GM18520 (cell line): ENCODE data around the gene CCL21.

Experiments
- ATAC-seq: cut with Tn5 transposase; IDR thresholded peaks from one replicate; pipeline ENCODE4 v1.9.1; 2021; ENCODE audit not compliant: unreplicated experiment

Gene CCL21

DNA sequence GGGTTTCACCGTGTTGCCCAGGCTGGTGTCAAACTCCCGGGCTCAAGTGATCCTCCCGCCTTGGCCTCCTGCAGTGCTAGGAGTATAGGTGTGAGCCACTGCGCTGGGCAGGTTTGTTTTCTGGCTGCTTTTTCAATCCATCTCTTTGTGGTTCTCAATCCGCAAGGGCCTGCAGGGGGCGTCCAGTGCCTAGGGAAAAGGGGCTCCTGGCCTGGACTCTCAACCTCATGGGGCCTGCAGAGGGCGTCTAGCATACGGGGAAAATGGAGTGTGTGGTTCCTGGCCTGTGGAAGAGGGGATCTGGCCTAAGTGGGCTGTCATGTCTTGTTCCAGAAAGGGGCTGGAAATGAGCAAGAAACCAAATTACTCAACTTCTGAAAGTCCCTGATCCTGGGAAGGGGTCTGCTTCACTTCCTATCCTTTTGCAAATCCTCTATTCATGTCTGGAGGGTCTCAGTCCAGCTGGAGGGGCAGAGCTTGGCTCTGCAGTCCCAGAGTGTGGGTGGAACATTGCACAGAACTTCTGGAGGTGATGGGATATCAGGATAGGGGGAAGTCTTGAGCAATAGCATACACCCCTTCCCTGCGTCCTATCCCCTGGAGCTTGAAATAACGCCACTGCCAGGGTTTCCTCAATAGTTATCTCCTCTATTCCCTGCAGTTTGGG, 34.8 kb downstream of the CCL21 start:
- no peak for ATAC-seq

DNA sequence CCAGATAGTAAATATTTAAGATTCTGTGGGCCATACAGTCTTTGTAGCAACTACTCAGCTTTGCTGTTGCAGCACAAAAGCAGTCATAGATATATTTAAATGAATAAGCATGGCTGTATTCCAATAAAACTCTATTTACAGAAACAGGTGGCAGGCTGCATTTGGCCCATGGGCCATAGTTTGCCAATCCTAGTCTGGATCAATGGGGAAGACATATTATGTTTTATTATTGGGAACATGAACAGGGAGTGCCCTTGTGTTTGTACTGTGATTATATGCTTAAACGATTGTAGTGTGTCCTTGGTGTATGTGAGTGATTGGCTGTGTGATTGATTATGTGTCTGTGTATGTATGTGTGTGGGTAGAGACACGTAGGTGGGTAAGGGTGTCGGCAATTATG, 35.5 kb downstream of the CCL21 start:
- ATAC-seq = no peak

DNA sequence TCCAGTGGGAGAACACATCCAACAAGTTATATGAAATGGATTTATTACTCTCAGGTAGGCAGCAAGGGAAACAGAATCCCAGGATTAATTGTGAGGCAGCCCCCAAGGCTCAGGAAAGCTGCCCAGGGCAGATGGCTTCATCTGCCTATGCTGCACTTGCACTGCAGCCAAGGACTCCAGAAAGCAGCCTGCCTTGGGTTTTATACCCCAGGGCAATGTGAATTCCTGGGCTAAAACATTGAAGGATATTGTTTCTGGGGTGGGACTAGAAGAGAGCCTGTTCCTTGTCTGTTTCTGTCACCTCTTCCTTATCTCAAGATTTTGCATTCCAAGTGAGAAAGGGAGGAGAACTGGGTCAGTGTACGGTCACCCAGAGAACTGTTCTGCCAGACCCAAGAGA, 38.6 kb downstream of the CCL21 start:
- no peak for ATAC-seq

GRCh38 chr9:34669809-34670562, 40.0 kb downstream of the CCL21 start:
- no peak for ATAC-seq

DNA sequence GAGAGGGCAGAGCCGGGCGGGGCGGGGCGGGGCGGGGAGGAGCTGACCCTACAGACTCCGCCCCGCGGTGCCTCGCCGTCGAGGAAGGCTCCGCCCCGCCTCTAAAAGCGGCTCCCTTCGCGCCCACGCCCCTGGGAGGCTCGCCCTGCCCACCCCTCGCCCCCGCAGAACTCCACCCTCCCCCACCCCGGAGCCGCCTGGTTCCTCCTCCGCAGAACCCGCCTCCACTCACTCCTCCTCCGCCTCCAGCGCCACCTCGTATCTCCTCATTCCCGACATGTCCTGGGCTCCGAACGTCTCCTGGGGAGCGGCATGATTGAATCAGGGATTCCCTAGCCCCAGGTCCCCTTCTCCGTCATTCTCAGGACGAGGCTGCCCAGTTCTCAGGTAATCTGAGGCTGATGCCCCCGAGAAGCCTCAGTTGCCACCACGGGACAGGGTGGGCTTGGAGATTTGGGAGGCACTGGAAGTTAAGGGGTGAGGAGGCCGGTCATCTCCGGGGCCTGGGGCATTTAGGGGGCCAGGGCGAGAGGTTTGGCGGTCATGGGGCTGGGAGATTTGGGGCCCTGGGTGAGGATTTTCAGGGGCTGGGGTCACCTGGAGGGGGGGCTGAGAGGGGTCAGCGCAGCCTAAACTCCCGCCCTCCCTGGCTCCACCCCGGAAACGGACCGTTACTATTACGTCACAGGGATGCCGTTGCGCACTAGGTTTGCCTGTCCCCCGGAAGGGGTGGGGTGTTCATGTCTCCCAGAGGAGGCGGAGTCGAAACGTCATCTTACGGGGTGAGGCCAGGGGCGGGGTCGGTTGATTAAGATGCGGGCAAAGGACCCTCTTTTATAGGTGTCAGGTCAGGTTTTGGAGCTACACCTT, 44.3 kb downstream of the CCL21 start:
- ATAC-seq = peak; percentile 60

- no peak for ATAC-seq
Observed at GRCh38 chr9:34665067-34665380, 44.9 kb downstream of the CCL21 start.

DNA sequence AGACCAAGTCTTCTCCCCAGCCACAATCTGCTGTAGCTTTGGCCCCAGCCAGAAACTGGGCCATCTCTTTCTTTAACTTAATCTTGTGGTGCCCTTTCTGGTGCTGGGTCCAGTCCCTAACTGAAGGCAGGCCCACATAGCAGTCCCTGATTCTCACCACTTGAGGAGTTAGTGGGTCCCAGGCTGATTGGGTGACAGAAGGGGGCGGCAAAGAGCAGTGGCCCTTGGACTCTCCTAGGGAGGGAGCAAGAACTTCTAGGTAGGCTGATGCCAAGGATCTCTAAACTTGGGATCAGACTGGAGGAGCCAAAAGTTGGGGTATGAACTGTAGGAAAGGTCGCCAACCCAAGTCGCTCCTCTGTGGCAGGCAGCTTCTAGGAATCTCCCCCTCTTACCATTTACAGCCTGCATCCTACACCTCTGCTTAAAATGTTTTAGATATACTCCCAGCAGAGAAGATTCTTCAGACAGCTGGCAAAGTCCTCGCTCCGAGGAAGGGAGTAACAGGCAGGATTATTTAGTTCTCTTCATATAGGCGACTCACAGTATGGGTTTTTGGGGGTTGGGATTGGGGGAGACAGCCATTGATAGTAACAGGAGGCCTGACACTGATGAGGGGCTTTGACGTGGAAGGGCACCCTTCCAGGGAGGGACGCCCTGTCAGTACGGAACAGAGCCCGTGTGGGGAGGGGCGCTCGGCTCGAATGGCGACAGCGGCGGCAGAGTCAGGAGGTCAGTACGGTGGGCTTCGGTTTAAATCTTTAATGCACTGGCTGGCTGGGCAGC, 45.5 kb downstream of the CCL21 start:
- peak; percentile 34 for ATAC-seq

DNA sequence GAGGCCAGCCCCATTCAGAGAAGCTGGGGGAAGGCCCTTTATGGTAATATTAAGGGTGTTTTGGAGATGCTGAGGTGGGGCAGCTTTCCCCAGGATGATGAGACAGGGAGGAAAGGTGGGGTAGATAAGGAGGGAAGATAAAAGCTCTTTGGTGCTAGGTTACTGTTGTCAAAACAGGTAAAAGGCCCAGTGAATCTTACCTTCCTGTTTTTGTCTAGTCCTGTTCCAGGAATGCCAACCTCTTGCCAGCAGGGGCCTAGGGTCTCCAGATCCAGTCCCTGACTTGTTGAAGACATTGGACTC, 46.7 kb downstream of the CCL21 start:
- no peak for ATAC-seq

GRCh38 chr9:34662526-34663302, 47.2 kb downstream of the CCL21 start, which contains the start of gene CCL27:
TSS of gene CCL27 (minus strand) at chr9:34662657. CDS start at chr9:34662633, 24 bp downstream.
- no peak for ATAC-seq

DNA sequence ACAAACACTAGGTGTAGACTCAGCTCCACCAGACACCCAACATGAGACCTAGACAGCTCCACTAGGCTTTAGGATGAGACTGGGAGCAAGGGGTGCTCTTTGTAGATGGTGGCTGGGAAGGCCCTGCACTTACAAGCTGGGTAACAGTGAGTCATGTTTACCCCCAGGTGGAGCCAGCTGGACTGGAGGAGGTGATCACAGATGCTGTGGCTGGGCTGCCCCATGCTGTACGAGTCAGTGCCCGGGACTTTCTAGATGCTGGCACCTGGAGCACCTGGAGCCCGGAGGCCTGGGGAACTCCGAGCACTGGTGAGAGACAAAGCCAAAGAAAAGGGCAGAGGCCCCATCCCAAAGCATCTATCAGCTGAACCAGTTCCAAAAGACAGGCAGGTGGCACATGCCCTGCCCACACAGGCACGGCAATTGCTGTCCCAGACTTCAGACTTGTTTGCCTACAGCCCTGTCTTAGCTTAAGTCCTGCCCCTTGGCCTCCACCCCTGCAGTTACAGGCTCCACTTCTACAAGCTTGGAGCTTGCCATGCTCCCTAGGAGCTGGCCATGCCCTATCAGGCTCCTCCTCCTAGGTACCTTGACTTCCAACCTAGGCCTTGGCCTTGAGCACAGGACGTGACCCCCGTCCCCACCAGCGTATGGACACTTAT, 50.2 kb downstream of the CCL21 start:
- ATAC-seq = no peak
